Activated CD4-positive, alpha-beta memory T cell treated with anti-CD3 and anti-CD28 coated beads, Interleukin-2, amount 10 ng/mL, durations not matched to agents 7 days and 5 days (primary cell): Measurements from ENCODE around the gene PELI1. TPM values are rescaled to one million over a fixed set of nuclear protein-coding genes. Genes with fewer than 3 reads are reported as not detected.

ENCODE experiments used
- CTCF ChIA-PET: fragments of 350-600 bp; sonication (Branson Sonifier 250); formaldehyde crosslinking; loops from one replicate; lab custom pipeline; 2021; ENCODE audit warnings: antibody characterized with exemption, inconsistent platforms; lab: Charles Lee
- POLR2A ChIA-PET: fragments of 350-600 bp; sonication (Branson Sonifier 250); formaldehyde crosslinking; loops from one replicate; lab custom pipeline; 2021; ENCODE audit warnings: antibody characterized with exemption; lab: Charles Lee
- DNase-seq: peaks from one replicate; pipeline ENCODE4 v3.0.0-alpha.2; 2020
- H3K27ac Mint-ChIP-seq: one replicate; pipeline ENCODE4 v1.8.0; 2021; ENCODE audit warnings: mild to moderate bottlenecking, mixed read lengths
- H3K27me3 Mint-ChIP-seq: one replicate; pipeline ENCODE4 v1.8.0; 2021; ENCODE audit warnings: mixed read lengths
- H3K36me3 Mint-ChIP-seq: one replicate; pipeline ENCODE4 v1.8.0; 2021; ENCODE audit warnings: low read depth, mixed read lengths
- H3K4me1 Mint-ChIP-seq: one replicate; pipeline ENCODE4 v1.8.0; 2021; ENCODE audit warnings: mixed read lengths
- H3K4me3 Mint-ChIP-seq: one replicate; pipeline ENCODE4 v1.8.0; 2021; ENCODE audit warnings: mild to moderate bottlenecking, mixed read lengths
- H3K9me3 Mint-ChIP-seq: one replicate; pipeline ENCODE4 v1.8.0; 2021; ENCODE audit warnings: mixed read lengths
- total RNA-seq, 2 experiments: library from RNA; stranded (reverse); gene quantifications; one replicate each; pipeline ENCODE4 v1.2.3, GENCODE V29; 2021

PELI1 gene
- total RNA-seq, 2 experiments from 2014 or later = 44.9 to 45.0 TPM

- DNase-seq = no peak
- Mint-ChIP-seq H3K4me1 (peaks cover 52% of the 10 kb centered on the region), H3K9me3 (no peaks in the 10 kb centered on the region), H3K27ac (no peak overlapping the region), H3K36me3 (peaks cover 48% of the 10 kb centered on the region), H3K4me3 (no peak overlapping the region), H3K27me3 (no peaks in the 10 kb centered on the region)
- ChIA-PET POLR2A (interaction anchor here (1.0 to 6.6 kb wide), 2 partner anchors 12 to 15 kb away, joined by 4 to 40 read pairs; no protein-coding TSS in a partner anchor), CTCF (interaction anchor here (1.0 kb wide), 1 partner anchor 10 kb away, joined by 3 read pairs; no protein-coding TSS in a partner anchor)
Observed at GRCh38 chr2:64130333-64130732, 13.9 kb downstream of the PELI1 start.

DNA sequence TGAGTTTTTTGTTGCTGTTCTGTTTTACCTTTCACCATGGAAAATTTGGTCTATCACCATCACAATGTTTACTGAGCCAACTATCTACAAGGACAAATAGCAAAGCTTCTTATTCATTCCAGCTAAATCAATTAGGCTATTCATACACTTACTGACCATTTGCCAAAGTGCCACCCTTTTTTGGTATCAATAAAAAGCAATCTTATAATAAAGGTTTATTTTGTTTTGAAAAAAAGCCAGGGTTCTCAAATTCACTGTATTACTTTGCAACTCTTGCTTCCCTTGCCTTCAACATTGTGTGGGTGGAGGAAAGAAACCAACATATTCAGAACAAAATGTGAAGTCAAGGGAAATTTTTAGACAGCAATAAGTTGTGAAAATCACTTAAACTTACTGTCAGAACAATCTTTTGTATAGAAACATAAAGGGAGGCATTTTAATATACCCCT is 15.3 kb downstream of the PELI1 start:
- Mint-ChIP-seq H3K27ac (no peak overlapping the region), H3K4me1 (peaks cover 42% of the 10 kb centered on the region), H3K4me3 (no peak overlapping the region), H3K36me3 (peaks cover 49% of the 10 kb centered on the region), H3K27me3 (no peaks in the 10 kb centered on the region), H3K9me3 (no peaks in the 10 kb centered on the region)
- DNase-seq = no peak
- CTCF ChIA-PET = no interaction called here
- POLR2A ChIA-PET = no interaction called here

GRCh38 chr2:64128406-64128805 is 15.8 kb downstream of the PELI1 start:
- POLR2A ChIA-PET = interaction anchor here (0.6 kb wide), 1 partner anchor 495 kb away, joined by 3 read pairs; no protein-coding TSS in a partner anchor
- H3K4me1 Mint-ChIP-seq = peaks cover 40% of the 10 kb centered on the region
- H3K9me3 Mint-ChIP-seq = no peaks in the 10 kb centered on the region
- CTCF ChIA-PET = no interaction called here
- no peaks in the 10 kb centered on the region for H3K27me3 Mint-ChIP-seq
- DNase-seq = no peak
- H3K4me3 Mint-ChIP-seq = no peak overlapping the region
- H3K27ac Mint-ChIP-seq = no peak overlapping the region
- H3K36me3 Mint-ChIP-seq = peaks cover 51% of the 10 kb centered on the region

GRCh38 chr2:64127119-64127518 is 17.1 kb downstream of the PELI1 start:
- DNase-seq = no peak
- Mint-ChIP-seq H3K4me3 (no peak overlapping the region), H3K36me3 (peaks cover 45% of the 10 kb centered on the region), H3K27me3 (no peaks in the 10 kb centered on the region), H3K9me3 (no peaks in the 10 kb centered on the region), H3K4me1 (peaks cover 32% of the 10 kb centered on the region), H3K27ac (no peak overlapping the region)
- ChIA-PET POLR2A (interaction anchor here (1.2 kb wide), 1 partner anchor 15 kb away, joined by 3 read pairs; no protein-coding TSS in a partner anchor), CTCF (interaction anchor here (1.2 kb wide), 1 partner anchor 204 kb away, joined by 3 read pairs; no protein-coding TSS in a partner anchor)

- H3K9me3 Mint-ChIP-seq = no peaks in the 10 kb centered on the region
- H3K4me3 Mint-ChIP-seq = no peak overlapping the region
- ChIA-PET CTCF (interaction anchor here (1.0 to 1.2 kb wide), 2 partner anchors 182 to 204 kb away, joined by 3 to 4 read pairs; no protein-coding TSS in a partner anchor), POLR2A (interaction anchor here (1.2 kb wide), 1 partner anchor 15 kb away, joined by 3 read pairs; no protein-coding TSS in a partner anchor)
- H3K27ac Mint-ChIP-seq = no peak overlapping the region
- peaks cover 26% of the 10 kb centered on the region for H3K4me1 Mint-ChIP-seq
- no peak for DNase-seq
- H3K27me3 Mint-ChIP-seq = no peaks in the 10 kb centered on the region
- H3K36me3 Mint-ChIP-seq = peaks cover 40% of the 10 kb centered on the region
Observed at GRCh38 chr2:64126601-64127000, 17.6 kb downstream of the PELI1 start.

DNA sequence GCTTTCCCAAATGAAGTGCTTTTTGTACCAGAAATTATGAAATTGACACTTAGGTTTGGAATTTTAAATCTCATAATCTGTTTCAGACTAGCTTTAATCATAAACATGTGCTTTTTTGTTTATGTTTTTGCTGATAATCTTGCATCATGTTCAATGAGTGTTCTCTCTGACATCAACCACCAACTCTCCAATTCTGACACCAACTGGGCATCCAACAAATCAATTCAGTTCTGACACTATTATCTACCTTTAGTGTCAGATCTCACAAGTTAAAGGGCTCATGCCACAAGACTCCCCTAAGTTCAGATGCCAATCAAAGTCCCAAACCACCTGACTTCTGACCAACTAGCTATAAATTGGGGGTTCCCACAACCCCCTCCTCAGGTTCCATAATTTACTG is 19.6 kb downstream of the PELI1 start:
- peaks cover 18% of the 10 kb centered on the region for H3K4me1 Mint-ChIP-seq
- CTCF ChIA-PET = interaction anchor here (0.6 kb wide), 1 partner anchor 976 kb away, joined by 3 read pairs; no protein-coding TSS in a partner anchor
- no peak overlapping the region for H3K27ac Mint-ChIP-seq
- DNase-seq = no peak
- peaks cover 36% of the 10 kb centered on the region for H3K36me3 Mint-ChIP-seq
- no peaks in the 10 kb centered on the region for H3K27me3 Mint-ChIP-seq
- H3K9me3 Mint-ChIP-seq = no peaks in the 10 kb centered on the region
- no peak overlapping the region for H3K4me3 Mint-ChIP-seq
- POLR2A ChIA-PET = interaction anchor here (1.0 kb wide), 1 partner anchor 9 kb away, joined by 3 read pairs; no protein-coding TSS in a partner anchor

DNA sequence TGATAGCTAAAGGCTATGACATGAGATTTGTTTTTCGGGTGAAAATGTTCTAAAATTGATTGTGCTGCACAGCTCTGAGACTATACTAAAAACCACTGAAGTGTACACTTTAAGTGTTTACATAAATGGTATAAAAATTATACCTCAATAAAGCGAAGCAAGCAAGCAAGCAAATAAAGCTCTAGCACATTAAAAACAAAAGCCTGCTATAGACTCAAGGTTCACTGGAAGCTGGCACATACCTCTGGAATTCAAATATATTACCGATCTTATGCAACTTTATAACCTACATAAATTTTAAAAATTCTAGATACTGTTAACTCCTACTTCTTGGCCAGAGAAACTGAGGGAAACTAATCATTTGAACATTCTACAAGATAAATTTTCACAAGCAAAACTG is 20.1 kb downstream of the PELI1 start:
- H3K27ac Mint-ChIP-seq = no peak overlapping the region
- no peak overlapping the region for H3K4me3 Mint-ChIP-seq
- no peaks in the 10 kb centered on the region for H3K27me3 Mint-ChIP-seq
- H3K9me3 Mint-ChIP-seq = no peaks in the 10 kb centered on the region
- H3K36me3 Mint-ChIP-seq = peaks cover 36% of the 10 kb centered on the region
- no peak for DNase-seq
- ChIA-PET POLR2A (interaction anchor here (1.0 kb wide), 1 partner anchor 9 kb away, joined by 3 read pairs; no protein-coding TSS in a partner anchor), CTCF (interaction anchor here (0.6 kb wide), 1 partner anchor 977 kb away, joined by 3 read pairs; no protein-coding TSS in a partner anchor)
- peaks cover 19% of the 10 kb centered on the region for H3K4me1 Mint-ChIP-seq

GRCh38 chr2:64123740-64124139 is 20.5 kb downstream of the PELI1 start:
- H3K27ac Mint-ChIP-seq = no peak overlapping the region

GRCh38 chr2:64122358-64122757 is 21.9 kb downstream of the PELI1 start:
- H3K4me3 Mint-ChIP-seq = no peak overlapping the region
- peaks cover 28% of the 10 kb centered on the region for H3K36me3 Mint-ChIP-seq

More at GRCh38 chr2:64123740-64124139, 20.5 kb downstream of the PELI1 start:
- no peaks in the 10 kb centered on the region for H3K27me3 Mint-ChIP-seq
- peaks cover 34% of the 10 kb centered on the region for H3K36me3 Mint-ChIP-seq
- peaks cover 14% of the 10 kb centered on the region for H3K4me1 Mint-ChIP-seq
- H3K9me3 Mint-ChIP-seq = no peaks in the 10 kb centered on the region
- no peak overlapping the region for H3K4me3 Mint-ChIP-seq
- POLR2A ChIA-PET = interaction anchor here (1.0 kb wide), 1 partner anchor 9 kb away, joined by 3 read pairs; no protein-coding TSS in a partner anchor
- CTCF ChIA-PET = no interaction called here
- no peak for DNase-seq

GRCh38 chr2:64120928-64121327 is 23.3 kb downstream of the PELI1 start:
- Mint-ChIP-seq H3K27me3 (no peaks in the 10 kb centered on the region), H3K4me1 (peaks cover 25% of the 10 kb centered on the region), H3K4me3 (no peak overlapping the region), H3K9me3 (no peaks in the 10 kb centered on the region), H3K36me3 (peaks cover 19% of the 10 kb centered on the region), H3K27ac (no peak overlapping the region)
- CTCF ChIA-PET = no interaction called here
- POLR2A ChIA-PET = no interaction called here
- DNase-seq = no peak

More at GRCh38 chr2:64122358-64122757, 21.9 kb downstream of the PELI1 start:
- no peaks in the 10 kb centered on the region for H3K9me3 Mint-ChIP-seq
- no peak for DNase-seq
- no peaks in the 10 kb centered on the region for H3K27me3 Mint-ChIP-seq
- ChIA-PET POLR2A (interaction anchor here (1.0 kb wide), 1 partner anchor 13 kb away, joined by 4 read pairs; no protein-coding TSS in a partner anchor), CTCF (interaction anchor here (0.6 to 0.7 kb wide), 2 partner anchors 38 to 232 kb away, joined by 3 read pairs; no protein-coding TSS in a partner anchor)
- no peak overlapping the region for H3K27ac Mint-ChIP-seq
- peaks cover 15% of the 10 kb centered on the region for H3K4me1 Mint-ChIP-seq

- DNase-seq = no peak
- no peaks in the 10 kb centered on the region for H3K27me3 Mint-ChIP-seq
- CTCF ChIA-PET = interaction anchor here (0.8 kb wide), 1 partner anchor 11 kb away, joined by 3 read pairs; no protein-coding TSS in a partner anchor
Observed at GRCh38 chr2:64120008-64120407, 24.2 kb downstream of the PELI1 start.

DNA sequence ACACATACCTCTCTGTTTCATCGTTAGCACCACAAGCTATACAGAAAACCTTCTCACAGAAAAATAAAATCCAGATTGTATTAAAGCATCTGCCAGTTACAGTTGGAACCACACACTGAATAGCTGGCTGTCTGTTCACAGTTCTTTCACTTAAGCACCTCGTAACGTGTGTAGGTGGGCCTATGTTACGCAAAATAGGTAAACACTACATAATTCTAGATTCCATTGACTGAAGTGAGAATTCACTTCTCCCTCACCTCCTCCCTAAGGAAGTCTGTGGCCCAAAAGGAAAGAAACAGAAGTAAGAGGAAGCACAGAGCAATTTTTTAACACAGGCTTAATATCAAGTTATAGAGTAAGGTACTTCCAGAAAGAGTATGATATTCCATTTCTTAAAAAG is 24.9 kb downstream of the PELI1 start:
- CTCF ChIA-PET = no interaction called here
- no peak for DNase-seq
- H3K27me3 Mint-ChIP-seq = no peaks in the 10 kb centered on the region
- H3K9me3 Mint-ChIP-seq = no peaks in the 10 kb centered on the region
- POLR2A ChIA-PET = no interaction called here
- peaks cover 37% of the 10 kb centered on the region for H3K4me1 Mint-ChIP-seq
- H3K27ac Mint-ChIP-seq = no peak overlapping the region
- H3K36me3 Mint-ChIP-seq = peaks cover 14% of the 10 kb centered on the region
- H3K4me3 Mint-ChIP-seq = no peak overlapping the region

More at GRCh38 chr2:64120008-64120407, 24.2 kb downstream of the PELI1 start:
- no peak overlapping the region for H3K4me3 Mint-ChIP-seq
- H3K36me3 Mint-ChIP-seq = peaks cover 19% of the 10 kb centered on the region
- POLR2A ChIA-PET = no interaction called here
- no peak overlapping the region for H3K27ac Mint-ChIP-seq
- no peaks in the 10 kb centered on the region for H3K9me3 Mint-ChIP-seq
- peaks cover 34% of the 10 kb centered on the region for H3K4me1 Mint-ChIP-seq
